HG03025 (cell line): Measurements from ENCODE around the gene DGKI.

Source experiments
- ATAC-seq: cut with Tn5 transposase; IDR thresholded peaks from one replicate; pipeline ENCODE4 v1.9.1; 2021; ENCODE audit warnings: mild to moderate bottlenecking, moderate library complexity; ENCODE audit not compliant: unreplicated experiment, low FRiP score

DGKI gene

GRCh38 chr7:137791930-137792329 is 54.8 kb downstream of the DGKI start:
- no peak for ATAC-seq

GRCh38 chr7:137790828-137791227 is 55.9 kb downstream of the DGKI start:
- ATAC-seq: no peak

GRCh38 chr7:137789215-137789882 is 57.4 kb downstream of the DGKI start:
- ATAC-seq: no peak

GRCh38 chr7:137787301-137787976 is 59.3 kb downstream of the DGKI start:
- no peak for ATAC-seq

GRCh38 chr7:137778511-137778910 is 68.3 kb downstream of the DGKI start:
- ATAC-seq: no peak

- no peak for ATAC-seq
Measured at GRCh38 chr7:137774793-137775201, 72.0 kb downstream of the DGKI start.

- no peak for ATAC-seq
Measured at GRCh38 chr7:137772748-137773147, 74.0 kb downstream of the DGKI start.

- no peak for ATAC-seq
Measured at GRCh38 chr7:137772316-137772715, 74.5 kb downstream of the DGKI start.

- ATAC-seq: no peak
Measured at GRCh38 chr7:137771679-137772078, 75.1 kb downstream of the DGKI start.

- no peak for ATAC-seq
Measured at GRCh38 chr7:137771273-137771672, 75.5 kb downstream of the DGKI start.

GRCh38 chr7:137768366-137768765 is 78.4 kb downstream of the DGKI start:
- ATAC-seq: no peak

GRCh38 chr7:137762334-137762733 is 84.4 kb downstream of the DGKI start:
- no peak for ATAC-seq

- ATAC-seq: no peak
Measured at GRCh38 chr7:137760111-137760510, 86.7 kb downstream of the DGKI start.

GRCh38 chr7:137757146-137757925 is 89.4 kb downstream of the DGKI start:
- no peak for ATAC-seq

- no peak for ATAC-seq
Measured at GRCh38 chr7:137755846-137756651, 90.7 kb downstream of the DGKI start.

- ATAC-seq: no peak
Measured at GRCh38 chr7:137755427-137755826, 91.3 kb downstream of the DGKI start.

GRCh38 chr7:137753948-137754851 is 92.6 kb downstream of the DGKI start:
- ATAC-seq: no peak

- no peak for ATAC-seq
Measured at GRCh38 chr7:137753575-137753947, 93.2 kb downstream of the DGKI start.

GRCh38 chr7:137753067-137753466 is 93.7 kb downstream of the DGKI start:
- no peak for ATAC-seq
